Pulmonary artery endothelial cell (primary cell): Measurements from ENCODE around the gene PXMP4. TPM values are rescaled to one million over a fixed set of nuclear protein-coding genes. Genes with fewer than 3 reads are reported as not detected.
"Not testable (repeated sequence)": the region's sequence is repeated elsewhere in the genome, so short reads cannot be mapped to it uniquely, and the experiment has no call there.

Experiments
- DNase-seq: peaks from one replicate; pipeline ENCODE4 v3.0.0-alpha.2; 2011; ENCODE audit warnings: low read depth, low spot score
- total RNA-seq: library from RNA; depleted of rRNA; stranded (reverse); fragments of >200 nt; gene quantifications from 2 replicates; pipeline ENCODE4 v1.2.3, GENCODE V29; 2014

Gene PXMP4, protein sequence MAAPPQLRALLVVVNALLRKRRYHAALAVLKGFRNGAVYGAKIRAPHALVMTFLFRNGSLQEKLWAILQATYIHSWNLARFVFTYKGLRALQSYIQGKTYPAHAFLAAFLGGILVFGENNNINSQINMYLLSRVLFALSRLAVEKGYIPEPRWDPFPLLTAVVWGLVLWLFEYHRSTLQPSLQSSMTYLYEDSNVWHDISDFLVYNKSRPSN
- 7.1 TPM in 2 replicates for total RNA-seq

DNA sequence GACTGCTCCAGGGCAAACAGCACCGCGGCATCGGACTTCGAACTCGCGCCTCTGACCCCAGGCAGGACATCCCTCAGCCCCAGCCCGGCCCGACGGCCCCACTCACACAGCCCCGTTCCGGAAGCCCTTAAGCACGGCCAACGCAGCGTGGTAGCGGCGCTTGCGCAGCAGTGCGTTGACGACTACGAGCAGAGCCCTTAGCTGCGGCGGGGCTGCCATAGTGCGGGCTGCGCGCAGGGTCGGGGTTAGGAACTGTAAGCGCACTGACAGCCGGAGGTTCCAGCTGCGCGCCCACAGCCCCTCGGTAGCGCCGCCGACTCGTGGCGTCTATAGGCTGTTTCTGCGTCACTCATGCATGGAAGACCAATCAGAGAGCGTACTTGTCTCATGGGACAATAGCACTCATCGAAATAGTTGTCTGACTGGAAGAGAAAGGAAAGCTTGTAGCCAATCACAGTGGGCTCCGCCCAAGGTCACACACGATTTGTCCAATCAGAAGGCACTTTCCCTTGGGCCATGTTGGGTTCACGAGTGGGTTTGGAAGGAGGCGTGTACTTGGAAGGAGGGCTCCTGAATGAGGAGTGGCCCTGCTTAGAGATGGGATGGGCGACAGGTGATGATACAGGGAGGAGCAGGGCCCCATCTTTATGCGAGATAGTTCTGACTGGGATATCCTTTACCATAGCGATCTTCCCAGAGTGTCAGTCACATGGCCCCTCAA, at the start of gene PXMP4:
TSS of gene PXMP4 (minus strand) at position 322 of the 721 bp plus-strand sequence. CDS start at position 219, 103 bp downstream.
- DNase-seq = peak; percentile 96

DNA sequence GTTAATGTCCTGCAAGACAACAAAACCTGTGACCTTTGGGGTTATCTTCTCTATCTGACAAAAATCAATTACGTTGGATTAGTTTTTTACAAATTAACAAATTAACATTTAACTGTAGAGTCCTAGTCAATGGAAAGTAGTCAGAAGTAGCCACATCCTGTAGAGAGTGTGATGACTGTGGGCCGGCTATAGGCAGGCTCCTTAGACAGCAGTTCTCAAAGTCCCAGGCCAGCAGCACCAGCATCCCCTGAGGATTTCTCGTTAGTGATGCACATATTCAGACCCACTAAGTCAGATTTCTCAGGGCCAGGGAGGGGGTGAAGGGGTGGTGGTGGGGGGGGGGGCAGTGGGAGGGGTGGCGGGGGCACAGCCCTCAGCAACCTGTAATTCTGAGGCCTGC, 48.9 kb upstream of the PXMP4 start:
- no peak for DNase-seq

DNA sequence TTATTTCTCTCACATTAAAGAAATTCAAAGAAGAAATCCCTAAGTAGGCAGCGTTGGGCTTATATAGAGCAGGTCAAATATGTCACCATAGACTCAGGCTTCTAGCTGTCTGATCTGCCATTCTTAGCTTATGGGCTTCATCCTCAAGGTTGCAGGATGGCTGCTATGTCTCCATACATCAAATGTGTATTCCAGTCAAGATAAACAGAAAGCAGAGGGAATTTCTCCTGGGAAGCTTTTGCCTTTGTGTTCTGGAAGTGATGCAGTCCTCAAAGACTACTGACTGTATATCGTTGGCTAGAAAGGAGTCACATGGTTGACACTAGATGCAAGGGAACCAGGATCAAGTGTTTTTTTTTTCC, 47.6 kb upstream of the PXMP4 start:
- no peak for DNase-seq

DNA sequence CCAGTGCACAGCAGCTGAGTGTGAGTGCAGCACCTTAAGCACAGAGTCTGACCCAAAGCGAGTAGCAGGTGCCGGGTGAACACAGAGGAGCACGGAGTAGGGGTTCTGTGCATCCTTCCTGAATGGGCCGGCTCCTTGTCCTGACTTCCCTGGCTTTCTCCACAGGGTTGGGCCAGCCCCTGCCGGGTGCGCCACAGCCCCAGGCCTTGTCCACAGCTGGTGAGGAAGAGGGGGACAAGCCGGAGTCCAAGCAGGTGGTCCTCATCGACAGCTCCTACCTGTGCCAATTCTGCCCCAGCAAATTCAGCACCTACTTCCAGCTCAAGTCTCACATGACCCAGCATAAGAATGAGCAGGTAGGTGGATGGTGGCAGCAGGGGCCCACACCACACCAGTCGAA, 46.6 kb upstream of the PXMP4 start:
- DNase-seq = no peak

DNA sequence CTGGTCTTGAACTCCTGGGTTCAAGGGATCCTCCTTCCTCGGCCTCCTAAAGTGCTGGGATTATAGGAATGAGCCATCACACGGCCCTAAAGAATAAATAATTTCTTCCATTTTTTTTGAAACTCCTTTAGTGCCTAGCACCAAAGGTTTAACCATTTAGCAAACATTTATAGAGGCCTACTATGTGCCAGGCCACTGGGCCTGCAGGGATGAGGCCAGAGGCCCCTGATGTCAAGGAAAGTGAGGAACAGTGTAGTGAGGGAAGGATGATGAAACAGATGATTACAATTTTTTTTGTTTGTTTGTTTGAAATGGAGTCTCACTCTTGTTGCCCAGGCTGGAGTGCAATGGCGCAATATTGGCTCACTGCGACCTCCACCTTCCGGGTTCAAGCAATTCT, 45.5 kb upstream of the PXMP4 start:
- no peak for DNase-seq

DNA sequence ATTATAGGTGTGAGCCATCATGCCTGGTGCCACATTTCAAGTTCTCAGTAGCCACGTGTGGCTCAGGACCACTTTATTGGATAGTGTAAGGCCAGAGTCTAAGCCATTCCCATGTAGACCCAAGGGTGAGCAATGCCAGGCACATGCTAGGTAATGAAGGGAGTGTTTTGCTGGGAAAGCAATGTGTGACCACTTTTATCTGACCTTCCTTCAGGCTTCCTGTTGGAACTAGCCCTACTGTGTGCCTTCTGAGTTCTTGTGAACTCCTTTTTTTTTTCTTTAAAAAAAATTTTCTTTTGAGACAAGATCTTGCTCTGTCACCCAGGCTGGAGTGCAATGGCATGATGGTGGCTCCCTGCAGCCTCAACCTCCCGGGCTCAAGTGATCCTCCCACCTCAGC, 45.0 kb upstream of the PXMP4 start:
- DNase-seq = no peak

DNA sequence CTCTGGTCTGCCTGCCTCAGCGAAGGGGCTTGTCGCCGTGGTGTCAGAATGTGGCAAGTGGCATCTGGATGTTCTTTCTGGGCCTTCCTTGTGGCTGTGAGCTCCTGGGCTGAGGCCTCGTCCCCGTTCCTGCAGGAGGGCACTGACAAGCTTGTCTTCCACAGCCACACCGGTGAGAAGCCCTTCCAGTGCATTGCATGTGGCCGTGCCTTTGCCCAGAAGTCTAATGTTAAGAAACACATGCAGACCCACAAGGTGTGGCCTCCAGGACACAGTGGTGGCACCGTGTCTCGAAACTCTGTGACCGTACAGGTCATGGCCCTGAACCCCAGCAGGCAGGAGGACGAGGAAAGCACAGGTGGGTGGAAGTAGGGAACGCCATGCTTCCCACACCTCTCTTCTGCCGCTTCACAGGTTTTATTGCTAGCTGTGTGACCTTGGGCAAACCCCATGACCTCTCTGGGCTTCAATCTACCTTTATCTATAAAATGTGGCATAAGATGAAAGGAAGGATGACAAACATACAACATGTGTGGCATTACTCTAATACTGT, 41.7 kb upstream of the PXMP4 start:
- no peak for DNase-seq

DNA sequence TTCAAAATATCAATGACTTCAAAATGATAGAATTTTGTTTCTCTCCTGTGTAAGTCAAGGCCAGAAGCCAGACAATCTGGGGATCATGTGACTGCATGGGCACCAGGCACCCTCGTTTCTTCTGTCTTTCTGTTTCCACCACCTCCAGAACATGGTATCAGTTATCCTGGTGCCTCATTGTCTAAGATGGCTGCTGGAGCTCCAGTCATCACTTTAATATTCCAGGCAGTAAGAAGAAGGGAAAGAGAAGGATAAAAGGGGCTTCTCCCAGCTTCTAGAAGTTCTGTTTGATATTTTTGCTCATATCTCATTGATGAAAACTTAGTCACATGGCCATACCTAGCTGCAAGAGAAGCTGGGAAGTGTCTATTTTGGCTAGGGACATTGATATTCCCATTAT, 37.3 kb upstream of the PXMP4 start:
- DNase-seq = no peak

DNA sequence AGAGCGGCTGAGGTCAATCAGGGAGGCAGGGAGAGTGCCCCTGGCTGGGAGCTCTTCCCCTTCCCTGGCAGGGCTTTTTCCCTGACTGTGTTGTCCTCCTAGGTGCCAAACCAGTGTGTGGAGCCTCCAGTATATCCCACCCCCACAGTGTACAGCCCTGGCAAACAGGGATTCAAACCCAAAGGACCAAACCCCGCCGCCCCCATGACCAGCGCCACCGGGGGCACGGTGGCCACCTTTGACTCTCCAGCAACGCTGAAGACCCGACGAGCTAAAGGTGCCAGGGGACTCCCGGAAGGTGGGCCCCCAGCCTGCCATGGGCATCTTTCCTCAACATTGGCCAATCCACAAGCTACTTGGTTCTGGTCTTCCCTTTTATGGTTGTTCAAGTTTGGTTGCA, 36.9 kb upstream of the PXMP4 start:
- no peak for DNase-seq

DNA sequence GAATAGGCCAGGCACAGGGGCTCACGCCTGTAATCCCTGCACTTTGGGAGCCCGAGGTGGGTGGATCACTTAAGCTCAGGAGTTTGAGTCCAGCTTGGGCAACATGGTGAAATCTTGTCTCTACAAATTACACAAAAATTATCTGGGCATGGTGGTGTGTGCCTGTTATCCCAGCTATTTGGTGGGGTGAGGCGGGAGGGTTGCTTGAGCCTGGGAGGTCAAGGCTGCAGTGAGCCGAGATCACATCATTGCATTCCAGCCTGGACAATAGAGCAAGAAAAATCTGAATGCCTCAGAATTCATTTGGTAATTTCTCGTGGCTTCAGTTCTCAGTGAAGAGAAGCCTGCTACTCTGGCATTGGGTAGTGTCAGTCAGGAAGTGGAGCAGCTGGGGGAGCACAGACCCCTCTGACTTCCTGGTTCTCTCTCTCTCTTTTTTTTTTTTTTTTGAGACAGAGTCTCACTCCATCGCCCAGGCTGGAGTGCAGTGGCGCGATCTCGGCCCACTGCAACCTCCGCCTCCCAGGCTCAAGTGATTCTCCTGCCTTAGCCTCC, 35.9 kb upstream of the PXMP4 start:
- not testable (repeated sequence) for DNase-seq

DNA sequence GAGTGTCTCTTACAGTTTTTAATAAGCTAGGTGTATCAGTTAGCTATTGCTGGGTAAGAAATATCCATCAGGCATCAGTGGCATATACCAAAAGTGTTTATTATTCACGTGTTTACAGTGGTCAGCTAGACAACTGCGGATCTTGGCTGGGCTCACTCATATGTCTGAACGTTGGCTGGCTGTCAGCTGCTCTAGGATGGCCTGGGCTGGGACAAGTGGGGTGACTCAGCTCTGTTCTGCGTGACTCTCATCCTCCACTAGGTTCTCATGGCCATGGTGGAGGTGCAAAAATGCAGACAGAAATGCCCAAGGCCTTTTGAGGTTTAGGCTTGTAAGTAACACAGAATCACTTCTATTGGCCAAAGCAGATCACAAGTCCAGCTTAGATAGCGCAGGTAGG, 33.7 kb upstream of the PXMP4 start:
- no peak for DNase-seq

DNA sequence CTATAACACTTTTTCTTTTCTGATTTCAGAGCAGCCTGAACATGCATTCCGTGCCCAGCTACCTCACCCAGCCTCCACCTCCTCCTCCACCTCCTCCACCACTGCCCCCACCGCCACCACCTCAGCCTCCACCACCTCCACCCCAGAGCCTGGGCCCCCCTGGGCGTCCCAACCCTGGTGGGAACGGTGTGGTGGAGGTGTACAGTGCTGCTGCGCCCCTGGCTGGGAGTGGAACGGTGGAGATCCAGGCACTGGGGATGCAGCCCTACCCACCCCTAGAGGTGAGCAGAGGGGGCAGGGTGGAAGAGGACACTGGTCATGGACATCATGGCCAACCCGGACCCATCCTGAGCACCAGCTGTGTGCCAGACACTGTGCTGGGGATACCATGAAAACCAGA, 33.0 kb upstream of the PXMP4 start:
- no peak for DNase-seq

DNA sequence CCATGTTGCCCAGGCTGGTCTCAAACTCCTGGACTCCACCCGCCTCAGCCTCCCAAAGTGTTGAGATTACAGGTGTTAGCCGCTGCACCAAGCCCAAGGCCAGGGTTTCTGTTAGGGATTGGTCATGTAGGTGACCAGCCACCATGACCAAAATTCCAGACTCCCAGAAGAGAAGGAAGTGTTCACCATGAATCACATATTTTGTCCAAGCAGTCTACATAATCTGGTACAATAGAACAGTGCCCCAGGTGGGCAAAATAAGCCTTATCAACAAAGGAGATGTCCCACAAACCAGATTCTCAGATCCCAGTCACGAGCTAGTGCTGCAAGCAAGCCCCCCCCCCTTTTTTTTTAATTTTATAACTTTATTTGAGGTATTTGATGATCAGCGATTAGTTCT, 31.7 kb upstream of the PXMP4 start:
- no peak for DNase-seq

DNA sequence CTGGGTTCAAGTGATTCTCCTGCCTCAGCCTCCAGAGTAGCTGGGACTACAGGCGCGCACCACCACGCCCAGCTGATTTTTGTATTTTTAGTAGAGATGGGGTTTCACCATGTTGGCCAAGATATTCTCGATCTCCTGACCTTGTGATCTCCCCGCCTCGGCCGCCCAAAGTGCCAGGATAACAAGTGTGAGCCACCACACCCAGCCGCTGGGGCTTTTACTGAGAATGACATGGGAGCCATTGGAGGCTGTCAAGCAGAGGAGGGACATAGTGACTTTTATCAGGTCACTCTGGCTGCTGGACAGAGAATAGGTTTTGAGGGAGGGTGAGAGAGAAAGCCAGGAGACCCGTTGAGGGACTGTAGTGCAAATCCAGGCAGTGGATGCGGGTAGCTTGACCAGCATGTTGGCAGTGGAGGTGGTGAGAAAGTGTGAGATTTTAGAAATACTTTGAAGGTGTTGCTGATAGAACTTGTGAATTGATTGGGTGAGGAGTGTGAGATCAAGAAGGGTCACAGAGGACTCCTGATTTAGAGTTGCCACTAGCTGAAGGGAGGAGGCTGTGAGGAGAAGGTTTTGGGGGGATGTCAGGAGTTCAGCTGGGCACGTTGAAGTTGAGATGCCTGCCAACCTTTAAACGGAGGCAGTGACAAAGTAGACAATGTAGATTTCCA, 26.4 kb upstream of the PXMP4 start:
- DNase-seq = no peak

DNA sequence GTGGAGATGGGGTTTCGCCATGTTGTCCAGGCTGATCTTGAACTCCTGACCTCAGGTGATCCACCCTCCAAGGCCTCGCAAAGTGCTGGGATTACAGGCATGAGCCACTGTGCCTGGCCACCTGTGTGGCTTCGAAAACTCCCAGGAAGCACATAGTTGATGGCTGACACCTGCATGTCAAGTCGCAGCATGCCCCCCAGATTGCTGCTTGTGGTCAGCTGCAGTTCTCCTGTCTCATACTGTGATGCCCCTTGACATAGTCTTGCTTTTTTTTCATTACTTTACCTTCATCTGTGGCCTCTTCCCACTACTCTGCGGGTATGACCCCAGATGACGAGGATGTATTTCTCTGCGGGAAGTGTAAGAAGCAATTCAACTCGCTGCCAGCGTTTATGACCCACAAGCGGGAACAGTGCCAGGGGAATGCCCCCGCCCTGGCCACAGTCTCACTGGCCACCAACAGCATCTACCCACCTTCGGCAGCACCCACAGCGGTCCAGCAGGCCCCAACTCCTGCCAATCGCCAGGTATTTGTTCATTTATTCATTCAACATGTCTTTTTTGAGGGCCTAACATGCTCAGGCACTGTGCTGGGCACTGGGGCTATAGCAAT, 24.8 kb upstream of the PXMP4 start:
- DNase-seq = no peak

DNA sequence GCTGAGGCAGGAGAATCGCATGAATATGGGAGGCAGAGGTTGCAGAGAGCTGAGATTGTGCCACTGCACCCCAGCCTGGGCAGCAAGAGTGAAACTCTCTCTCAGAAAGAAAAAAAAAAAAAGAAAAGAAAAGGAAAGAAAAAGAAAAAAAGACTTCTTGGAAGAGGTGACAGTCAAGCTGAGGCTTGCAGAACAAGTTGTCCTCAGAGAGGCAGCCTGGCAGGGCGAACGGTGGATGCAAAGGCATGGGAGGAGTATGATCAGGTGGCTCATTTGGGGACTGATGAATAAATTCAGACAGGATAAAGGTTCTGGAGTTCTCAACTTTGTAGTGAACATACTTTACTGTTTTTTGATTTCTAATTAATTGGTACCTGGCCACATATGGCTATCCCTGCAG, 24.1 kb upstream of the PXMP4 start:
- no peak for DNase-seq

DNA sequence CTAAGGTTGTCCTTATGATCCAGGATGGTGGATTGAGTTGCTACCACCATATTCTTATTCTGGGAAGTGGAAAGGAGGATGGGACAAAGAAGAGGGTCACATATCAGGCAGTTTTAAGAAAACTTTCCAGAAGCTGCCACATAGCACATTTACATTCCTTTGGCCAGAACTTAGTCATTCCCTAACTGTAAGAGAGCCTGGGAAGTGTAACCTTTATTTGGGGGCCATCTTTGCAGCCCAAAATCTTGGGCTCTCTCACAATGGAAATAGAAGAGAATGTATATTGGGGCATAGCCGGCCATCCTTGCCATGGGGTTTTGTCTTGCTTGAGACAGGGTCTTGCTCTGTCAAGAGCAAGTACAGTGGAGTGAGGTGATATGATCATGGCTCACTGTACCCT, 20.1 kb upstream of the PXMP4 start:
- DNase-seq = no peak

DNA sequence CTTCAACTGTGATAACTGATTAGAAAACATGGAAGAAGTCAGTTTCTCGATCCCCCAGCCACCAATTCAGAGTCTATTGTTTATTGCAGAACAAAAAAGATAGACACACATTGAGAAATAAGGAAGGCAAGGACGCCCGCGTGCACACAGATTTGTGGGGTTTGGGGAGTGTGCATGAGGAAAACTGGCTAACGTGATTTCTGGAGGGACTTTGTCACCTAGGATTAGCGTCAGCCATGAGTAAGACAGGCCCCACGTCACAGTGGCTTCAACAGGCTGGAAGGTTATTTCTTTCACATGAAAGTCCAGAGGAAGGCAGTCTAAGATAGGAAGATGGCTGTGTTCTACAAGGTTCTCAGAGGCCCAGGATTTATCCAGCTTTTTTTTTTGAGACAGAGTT, 19.4 kb upstream of the PXMP4 start:
- DNase-seq = no peak

DNA sequence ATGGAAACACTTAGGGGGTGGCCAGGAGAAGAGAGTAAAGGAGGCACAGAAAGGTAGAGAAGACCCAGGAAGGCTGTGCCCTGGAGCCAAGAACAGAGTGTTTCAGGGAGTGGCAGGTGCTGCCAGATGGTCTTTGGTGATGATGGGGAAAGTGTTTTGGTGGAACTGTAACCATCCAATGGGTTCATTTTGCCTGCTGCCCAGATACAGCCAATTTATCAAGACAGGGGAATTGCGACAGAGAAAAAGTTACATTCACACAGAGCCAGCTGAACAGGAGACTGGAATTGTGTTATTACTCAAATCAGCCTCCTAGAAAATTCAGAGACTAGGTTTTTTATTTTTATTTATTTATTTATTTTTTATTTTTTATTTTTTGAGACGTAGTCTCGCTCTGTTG, 16.9 kb upstream of the PXMP4 start:
- DNase-seq = no peak

DNA sequence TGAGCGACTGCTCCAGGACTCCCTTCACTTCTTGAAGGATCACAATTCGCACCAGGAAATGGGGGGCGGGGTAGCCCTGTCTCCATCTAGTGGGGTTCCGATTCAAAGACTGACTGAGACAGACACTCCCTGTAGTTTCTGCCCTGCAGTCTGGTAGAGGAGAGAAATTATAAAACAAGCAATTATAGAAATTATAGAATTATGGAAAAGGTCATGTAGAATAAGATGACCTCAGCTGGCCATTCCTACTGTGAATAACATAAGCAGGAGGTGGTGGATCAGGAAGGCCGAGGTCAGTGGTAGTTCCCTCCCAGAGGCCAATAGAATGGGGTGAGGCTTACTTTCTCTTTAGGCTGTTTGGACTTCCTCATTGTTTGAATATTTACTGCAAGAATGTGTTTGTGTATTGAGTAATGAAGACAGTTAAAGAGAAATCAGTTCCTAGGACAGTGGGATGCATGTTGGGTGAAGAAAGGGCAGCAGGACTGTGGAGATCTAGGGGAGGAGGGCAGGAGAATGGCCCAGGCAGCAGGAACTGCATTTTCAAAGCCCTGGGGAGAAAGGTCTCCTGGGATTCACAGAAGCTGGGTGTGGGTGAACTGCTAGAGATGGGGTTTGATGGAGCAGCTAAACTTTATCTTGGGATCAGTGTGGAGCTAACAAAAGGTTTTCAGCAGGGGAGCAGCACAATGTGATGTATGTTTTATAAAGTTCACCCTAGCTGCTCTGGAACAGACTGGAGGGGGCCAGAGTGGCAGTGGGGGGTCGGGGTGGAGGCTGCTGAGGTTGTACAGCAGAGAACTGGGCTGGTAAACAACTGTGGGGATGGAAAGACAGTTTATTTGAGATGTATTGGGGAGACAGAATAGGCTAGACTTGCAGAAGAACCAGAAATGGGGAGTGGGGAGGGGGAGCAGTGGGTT, 13.8 kb upstream of the PXMP4 start:
- DNase-seq = peak; percentile 15
